ENCODE results near the gene MLLT3.

MLLT3 gene

GRCh38 chr9:20477940-20478620 is 144.2 kb downstream of the MLLT3 start:
- DNase-seq (ENCODE audit: low spot score) = no peak

DNA sequence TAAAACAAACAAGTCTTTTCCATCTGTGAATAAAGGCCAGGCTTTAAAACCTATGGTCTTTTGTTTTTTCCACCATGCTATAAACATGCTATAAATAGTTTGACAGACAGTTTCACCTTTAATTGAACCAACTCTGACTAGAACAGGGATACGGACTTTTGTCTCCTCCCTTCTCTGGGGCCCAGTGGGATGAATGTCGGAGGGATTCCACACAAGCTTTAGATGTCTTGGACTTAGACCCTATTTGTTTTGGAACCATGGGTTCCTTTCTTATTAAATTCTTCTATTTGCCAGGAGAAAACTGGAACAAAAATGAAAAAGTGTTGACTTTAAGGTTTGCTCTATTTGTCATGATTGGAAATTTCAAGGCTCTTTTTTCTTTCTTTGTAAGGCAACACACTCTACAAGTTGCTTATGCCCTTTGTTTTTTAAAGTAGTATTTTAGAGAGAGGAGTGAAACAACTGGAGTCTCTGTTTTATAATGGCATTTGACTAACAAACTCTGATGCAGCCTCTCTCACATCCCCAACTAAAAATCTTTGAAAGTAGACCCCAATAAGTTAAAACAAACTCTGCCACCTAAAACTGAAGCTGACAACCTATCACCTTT is 145.3 kb downstream of the MLLT3 start:
- no peak for DNase-seq (ENCODE audit: low spot score)

DNA sequence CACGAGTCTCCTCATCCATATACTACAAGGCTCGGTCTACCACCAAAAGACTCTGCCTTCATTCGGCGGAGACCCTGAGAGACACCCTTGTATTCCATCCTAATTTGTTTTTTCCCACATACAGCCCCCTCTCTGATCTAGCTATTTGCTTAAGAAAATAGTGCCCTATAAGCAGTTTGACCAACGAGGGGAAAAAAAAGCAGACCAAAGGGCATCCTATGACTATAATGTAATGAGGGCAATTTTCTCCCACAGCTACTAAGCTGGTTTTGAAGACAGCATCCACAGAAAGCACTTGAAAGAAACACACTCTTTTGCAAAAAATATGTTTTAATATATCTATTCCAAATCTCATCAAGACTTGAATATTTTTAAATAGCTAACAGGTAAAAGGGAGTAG is 147.8 kb downstream of the MLLT3 start:
- no peak for DNase-seq (ENCODE audit: low spot score)

- no peak for DNase-seq (ENCODE audit: low spot score)
These were observed 148.7 kb downstream of the MLLT3 start for GRCh38 chr9:20473515-20474013.

DNA sequence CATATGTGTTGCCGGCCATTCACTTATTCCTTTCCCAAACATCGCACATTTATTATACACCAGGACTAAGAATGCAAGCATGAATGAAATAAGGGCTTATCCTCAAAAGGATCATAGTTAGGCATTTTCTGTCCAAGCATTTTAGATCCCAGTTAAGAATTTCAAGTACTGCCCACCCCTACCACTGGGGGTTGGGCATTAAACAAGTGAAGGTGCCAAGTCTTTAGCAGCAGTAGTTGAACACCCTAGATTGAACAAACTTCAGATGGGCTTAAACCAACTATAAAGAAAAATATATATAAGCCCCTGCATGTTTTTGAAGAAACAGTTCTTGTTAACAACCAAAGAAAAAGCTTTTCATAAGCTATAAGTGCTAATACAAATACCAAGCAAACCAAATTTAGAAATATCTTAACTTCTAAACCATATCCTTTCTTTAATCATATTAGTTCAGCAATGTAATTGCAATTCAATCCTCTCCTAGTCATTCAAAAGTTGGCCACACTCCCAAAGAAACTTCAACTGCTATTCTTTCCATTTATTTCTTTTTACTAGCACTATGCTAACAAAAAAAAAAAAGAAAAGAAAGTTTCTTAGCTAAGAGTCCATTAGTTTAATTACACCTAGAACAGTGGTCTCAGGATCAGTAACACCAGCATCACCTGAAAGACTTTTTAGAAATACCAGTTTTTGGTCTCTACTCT is 149.8 kb downstream of the MLLT3 start:
- no peak for DNase-seq (ENCODE audit: low spot score)

GRCh38 chr9:20466328-20467008 is 155.8 kb downstream of the MLLT3 start:
- DNase-seq (ENCODE audit: low spot score) = no peak

GRCh38 chr9:20464242-20464641 is 158.1 kb downstream of the MLLT3 start:
- no peak for DNase-seq (ENCODE audit: low spot score)

- DNase-seq (ENCODE audit: low spot score) = no peak
These were observed 158.5 kb downstream of the MLLT3 start for GRCh38 chr9:20463823-20464222.

- no peak for DNase-seq (ENCODE audit: low spot score)
These were observed 159.9 kb downstream of the MLLT3 start for GRCh38 chr9:20462410-20462809.

- DNase-seq (ENCODE audit: low spot score) = no peak
These were observed 175.0 kb downstream of the MLLT3 start for GRCh38 chr9:20447291-20447690.

DNA sequence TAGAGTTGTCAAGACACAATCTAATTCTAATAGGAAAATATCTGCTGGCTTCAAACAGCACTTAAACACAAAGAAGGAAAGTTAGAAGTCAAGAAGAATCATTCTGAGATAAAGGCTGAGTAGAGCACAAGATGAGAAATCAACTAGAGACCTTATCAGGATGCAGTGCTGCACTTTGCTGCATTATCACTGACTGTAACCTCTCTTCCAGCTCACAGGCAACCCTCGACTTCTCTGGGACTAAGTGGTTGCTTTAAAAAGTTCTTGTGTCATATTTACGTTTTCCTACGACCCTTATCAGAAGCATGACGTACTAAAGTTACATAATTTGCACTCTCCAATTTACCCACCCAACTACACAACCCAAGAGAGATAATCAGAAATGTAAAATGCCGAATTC is 176.1 kb downstream of the MLLT3 start:
- no peak for DNase-seq (ENCODE audit: low spot score)

- DNase-seq (ENCODE audit: low spot score) = no peak
These were observed 179.6 kb downstream of the MLLT3 start for GRCh38 chr9:20442461-20443319.

- no peak for DNase-seq (ENCODE audit: low spot score)
These were observed 180.4 kb downstream of the MLLT3 start for GRCh38 chr9:20441711-20442423.

GRCh38 chr9:20441166-20441565 is 181.1 kb downstream of the MLLT3 start:
- DNase-seq (ENCODE audit: low spot score) = no peak

DNA sequence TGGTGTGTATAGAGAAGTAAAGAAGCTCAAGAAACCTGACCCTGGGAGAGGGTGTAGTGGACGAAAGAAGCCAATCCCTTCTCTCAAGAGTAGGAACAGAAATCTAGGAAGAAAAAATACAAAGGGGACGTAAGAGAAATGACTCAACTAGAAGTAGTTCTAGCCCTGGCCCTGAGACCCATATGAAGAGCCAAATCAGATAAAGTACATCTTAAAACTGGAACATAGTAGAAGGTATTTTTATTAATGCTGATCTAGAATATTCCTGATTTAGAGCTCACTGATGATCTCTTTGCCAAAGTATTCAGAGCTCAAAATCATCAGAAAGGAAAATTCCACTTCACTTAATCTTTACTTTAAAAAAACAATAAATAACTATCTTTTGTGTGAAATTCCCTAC is 184.8 kb downstream of the MLLT3 start:
- no peak for DNase-seq (ENCODE audit: low spot score)

DNA sequence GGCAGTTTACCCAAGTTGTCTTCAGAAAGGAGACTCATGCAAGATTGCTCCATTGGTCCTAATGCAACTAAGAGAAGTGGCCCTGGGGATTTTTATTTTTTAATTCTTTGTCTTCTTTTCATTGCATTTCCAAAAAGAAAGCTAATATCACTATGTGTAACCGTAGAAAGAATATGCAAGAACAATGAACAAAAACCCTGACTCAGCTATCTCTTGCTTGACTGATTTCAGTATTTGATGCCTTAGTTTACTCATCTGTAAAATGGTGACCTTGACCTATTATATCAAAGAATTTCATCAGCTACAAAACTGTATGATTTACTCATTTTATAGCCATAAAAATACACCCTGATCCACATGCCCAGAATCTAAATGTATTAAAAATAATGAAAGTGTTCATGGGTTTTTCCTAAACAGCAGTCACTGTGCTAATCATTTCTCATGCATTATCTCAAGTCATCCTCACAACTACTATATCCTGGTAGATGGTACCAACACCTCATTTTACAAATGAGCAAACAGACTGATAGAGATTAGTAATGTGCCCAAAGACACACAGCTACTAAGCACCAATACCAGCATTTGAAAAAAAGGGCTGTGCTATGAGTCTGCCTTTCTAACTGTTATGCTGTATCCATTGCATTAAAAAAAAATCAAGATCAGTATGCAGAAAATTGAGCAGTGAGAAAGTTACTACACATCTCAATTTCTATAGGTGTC is 185.7 kb downstream of the MLLT3 start:
- no peak for DNase-seq (ENCODE audit: low spot score)

DNA sequence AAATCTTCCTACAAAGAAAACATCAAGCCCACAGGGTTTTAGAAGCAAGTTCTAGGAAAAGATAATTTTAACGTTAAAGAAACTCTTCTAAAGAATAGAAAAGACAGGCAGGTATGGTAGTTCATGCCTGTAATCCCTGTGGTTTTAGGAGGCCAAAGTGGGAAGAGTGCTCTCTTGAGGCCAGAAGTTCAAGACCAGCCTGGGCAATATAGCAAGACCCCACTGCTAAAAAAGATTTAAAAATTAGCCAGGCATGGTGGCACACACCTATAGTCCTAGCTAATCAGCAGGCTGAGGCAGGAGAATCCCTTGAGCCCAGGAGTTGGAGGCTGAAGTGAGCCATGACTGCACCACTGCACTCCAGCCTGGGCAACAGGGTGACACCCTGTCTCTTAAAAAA is 193.3 kb downstream of the MLLT3 start:
- no peak for DNase-seq (ENCODE audit: low spot score)

GRCh38 chr9:20427359-20427758 is 194.9 kb downstream of the MLLT3 start:
- DNase-seq (ENCODE audit: low spot score) = no peak

GRCh38 chr9:20426019-20426418 is 196.3 kb downstream of the MLLT3 start:
- no peak for DNase-seq (ENCODE audit: low spot score)

GRCh38 chr9:20419533-20419932 is 202.8 kb downstream of the MLLT3 start:
- DNase-seq (ENCODE audit: low spot score) = no peak
